Fibroblast of lung (primary cell): ENCODE measurements around the gene CEP20.

ENCODE experiments used
- EZH2 ChIP-seq: IDR thresholded peaks from 2 replicates; pipeline ENCODE4 v1.5.1; 2012; ENCODE audit warnings: low read length, control low read depth, mild to moderate bottlenecking; ENCODE audit errors: missing control alignments
- TF ChIP-seq, protein P1 (sequence below), 2 donors: IDR thresholded peaks in 1 of 2; conservative IDR thresholded peaks in 1 of 2; 1 replicate in 1 of 2; 2 replicates in 1 of 2; pipeline ENCODE4 v1.5.1; 2011 to 2012; ENCODE audit warnings: low read length in 2 of 2, control low read depth in 1 of 2, inconsistent platforms in 1 of 2, low read depth in 1 of 2, mild to moderate bottlenecking in 1 of 2

DNA sequence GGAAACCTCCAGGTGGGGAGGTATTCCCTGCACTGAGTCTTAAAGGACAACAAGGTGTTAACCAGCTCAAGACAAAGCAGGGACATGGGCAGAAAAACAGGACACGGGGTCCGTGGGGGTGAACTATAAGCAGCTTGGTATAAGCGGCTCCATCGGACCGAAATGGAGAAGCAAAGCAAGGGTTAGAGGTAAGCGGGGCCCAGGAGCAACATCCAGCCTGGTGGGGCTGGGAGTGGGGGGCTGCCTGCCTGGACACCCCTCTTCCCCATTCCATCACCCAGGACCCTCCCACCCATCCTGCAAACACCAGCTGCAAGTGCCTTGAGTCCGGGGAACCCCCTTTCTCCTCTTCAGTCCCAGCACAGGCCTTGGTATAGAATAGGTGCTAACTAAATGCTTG lies 61.1 kb downstream of the CEP20 start:
- TF ChIP-seq, protein P1, sequence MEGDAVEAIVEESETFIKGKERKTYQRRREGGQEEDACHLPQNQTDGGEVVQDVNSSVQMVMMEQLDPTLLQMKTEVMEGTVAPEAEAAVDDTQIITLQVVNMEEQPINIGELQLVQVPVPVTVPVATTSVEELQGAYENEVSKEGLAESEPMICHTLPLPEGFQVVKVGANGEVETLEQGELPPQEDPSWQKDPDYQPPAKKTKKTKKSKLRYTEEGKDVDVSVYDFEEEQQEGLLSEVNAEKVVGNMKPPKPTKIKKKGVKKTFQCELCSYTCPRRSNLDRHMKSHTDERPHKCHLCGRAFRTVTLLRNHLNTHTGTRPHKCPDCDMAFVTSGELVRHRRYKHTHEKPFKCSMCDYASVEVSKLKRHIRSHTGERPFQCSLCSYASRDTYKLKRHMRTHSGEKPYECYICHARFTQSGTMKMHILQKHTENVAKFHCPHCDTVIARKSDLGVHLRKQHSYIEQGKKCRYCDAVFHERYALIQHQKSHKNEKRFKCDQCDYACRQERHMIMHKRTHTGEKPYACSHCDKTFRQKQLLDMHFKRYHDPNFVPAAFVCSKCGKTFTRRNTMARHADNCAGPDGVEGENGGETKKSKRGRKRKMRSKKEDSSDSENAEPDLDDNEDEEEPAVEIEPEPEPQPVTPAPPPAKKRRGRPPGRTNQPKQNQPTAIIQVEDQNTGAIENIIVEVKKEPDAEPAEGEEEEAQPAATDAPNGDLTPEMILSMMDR (conservative IDR thresholded peaks at IDR 0.05 in 1 of 2, IDR thresholded peaks at IDR 0.05 in 1 of 2; ENCODE audit: low read depth in 1 of 2, low read length in 2 of 2), result no peak
- TF ChIP-seq EZH2, result no peak
